ENCODE measurements around the gene KLHDC10. TPM values are rescaled to one million over a fixed set of nuclear protein-coding genes. Genes with fewer than 3 reads are reported as not detected.
"Not testable (repeated sequence)": the region's sequence is repeated elsewhere in the genome, so short reads cannot be mapped to it uniquely, and the experiment has no call there.

The KLHDC10 gene
- total and polyA plus RNA-seq, 2 of the 13 experiments (the other 11 are each of a cell fraction or from before 2014, with no cell fraction given), result 11.9 to 21.6 TPM

DNA sequence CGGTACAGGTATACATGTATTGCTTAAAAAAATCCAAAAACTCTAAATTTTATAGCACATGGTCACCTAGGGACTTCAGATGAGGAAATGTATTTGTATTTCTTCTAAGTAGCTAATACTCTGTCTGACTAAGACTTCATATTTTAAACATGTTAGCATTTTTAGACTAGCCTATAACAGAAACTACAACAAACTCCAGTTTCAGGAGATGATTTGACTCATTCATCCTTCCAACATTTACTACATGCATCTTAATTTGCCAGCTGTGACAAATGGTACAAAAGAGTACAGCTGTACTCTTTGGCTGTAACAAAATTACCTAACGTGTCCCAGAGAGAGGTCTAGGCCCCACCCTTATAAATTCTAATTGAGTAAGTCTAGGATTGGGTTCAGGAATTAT lies 112.7 kb downstream of the KLHDC10 start:
- Histone ChIP-seq H3K9ac (ENCODE audit: insufficient read depth, low read depth, low read length) (no peak overlapping the region), H2AFZ (ENCODE audit: low read length) (no peak overlapping the region), H3K27me3 (ENCODE audit: control insufficient read depth in 1 of 2, insufficient read depth in 2 of 2, low read length in 2 of 2) (no peaks in the 10 kb centered on the region), H3K4me1 (ENCODE audit: insufficient read depth, low read length) (no peaks in the 10 kb centered on the region), H3K27ac (ENCODE audit: extremely low read length, insufficient read depth, low read length) (no peak overlapping the region), H3K4me3 (replicated peaks in 1 of 3; ENCODE audit: insufficient read depth in 1 of 3, low read depth in 2 of 3, low read length in 3 of 3) (no peak overlapping the region), H3K4me2 (ENCODE audit: low read depth, low read length) (no peak overlapping the region), H3K36me3 (replicated peaks in 1 of 2; ENCODE audit: control insufficient read depth in 1 of 2, insufficient read depth in 2 of 2, low read length in 2 of 2) (peaks cover 1 to 57% of the 10 kb centered on the region in 2 experiments; a peak in 4 of 5 replicates), H4K20me1 (ENCODE audit: insufficient read depth, low read length) (no peaks in the 10 kb centered on the region), H3K79me2 (ENCODE audit: insufficient read depth, low read length) (no peaks in the 10 kb centered on the region), H3K9me3 (ENCODE audit: low read length) (no peaks in the 10 kb centered on the region)
- intact Hi-C loops (cut with micrococcal nuclease; ENCODE audit: unreplicated experiment), result no loop called here
- ChIA-PET POLR2A (no interaction called here), CTCF (ENCODE audit: low intra/inter-chr PET ratio, low total read pairs) (no interaction called here)
- BruUV-seq (replicated peaks), result no TSS peak
- 94% methylated on average over 2 of the region's 2 CpGs for WGBS (ENCODE audit: low lambda C conversion rate)
- TF ChIP-seq RORA (CRISPR knock-in tag; IDR thresholded peaks at IDR 0.05), result no peak
- TF ChIP-seq NAIF1 (CRISPR knock-in tag; IDR thresholded peaks at IDR 0.05; ENCODE audit: borderline replicate concordance), result no peak
- TF ChIP-seq SRF (IDR thresholded peaks at IDR 0.05; ENCODE audit: low read depth, low read length), result no peak
- no peak for TF ChIP-seq ZBTB38 (CRISPR knock-in tag; IDR thresholded peaks at IDR 0.05)
- TF ChIP-seq, protein P1, sequence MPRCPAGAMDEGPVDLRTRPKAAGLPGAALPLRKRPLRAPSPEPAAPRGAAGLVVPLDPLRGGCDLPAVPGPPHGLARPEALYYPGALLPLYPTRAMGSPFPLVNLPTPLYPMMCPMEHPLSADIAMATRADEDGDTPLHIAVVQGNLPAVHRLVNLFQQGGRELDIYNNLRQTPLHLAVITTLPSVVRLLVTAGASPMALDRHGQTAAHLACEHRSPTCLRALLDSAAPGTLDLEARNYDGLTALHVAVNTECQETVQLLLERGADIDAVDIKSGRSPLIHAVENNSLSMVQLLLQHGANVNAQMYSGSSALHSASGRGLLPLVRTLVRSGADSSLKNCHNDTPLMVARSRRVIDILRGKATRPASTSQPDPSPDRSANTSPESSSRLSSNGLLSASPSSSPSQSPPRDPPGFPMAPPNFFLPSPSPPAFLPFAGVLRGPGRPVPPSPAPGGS (CRISPR knock-in tag; IDR thresholded peaks at IDR 0.05), result no peak
- in situ Hi-C loops (cut with HindIII; ENCODE audit: extremely low pct_ligation_motif_present, low pct_unique_long_range_greater_than_20kb), result no loop called here
- ATAC-seq (no peak), FAIRE-seq (no peak), DNase-seq (ENCODE audit: low spot score) (no peak)

DNA sequence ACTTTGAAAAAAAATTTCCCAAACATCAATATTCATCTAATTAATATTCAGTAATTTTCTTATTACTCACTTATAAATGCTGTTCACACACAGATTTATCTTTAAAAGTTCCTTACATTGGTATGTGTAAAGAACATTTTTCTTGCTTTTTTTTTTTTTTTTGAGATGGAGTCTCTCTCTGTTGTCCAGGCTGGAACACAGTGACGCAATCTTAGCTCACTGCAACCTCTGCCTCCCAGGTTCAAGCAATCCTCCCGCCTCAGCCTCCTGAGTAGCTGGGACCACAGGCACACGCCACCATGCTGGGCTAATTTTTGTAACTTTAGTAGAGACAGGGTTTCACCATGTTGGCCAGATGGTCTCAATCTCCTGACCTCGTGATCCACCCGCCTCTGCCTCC lies 114.0 kb downstream of the KLHDC10 start:
- H4K20me1 ChIP-seq (ENCODE audit: insufficient read depth, low read length); FAIRE-seq; H2AFZ ChIP-seq (ENCODE audit: low read length); ATAC-seq; H3K4me1 ChIP-seq (ENCODE audit: insufficient read depth, low read length); intact Hi-C loops (cut with micrococcal nuclease; ENCODE audit: unreplicated experiment); H3K4me3 ChIP-seq (replicated peaks in 1 of 3; ENCODE audit: insufficient read depth in 1 of 3, low read depth in 2 of 3, low read length in 3 of 3); H3K9me3 ChIP-seq (ENCODE audit: low read length); H3K27me3 ChIP-seq (ENCODE audit: control insufficient read depth in 1 of 2, insufficient read depth in 2 of 2, low read length in 2 of 2); H3K9ac ChIP-seq (ENCODE audit: insufficient read depth, low read depth, low read length); H3K4me2 ChIP-seq (ENCODE audit: low read depth, low read length); BruUV-seq (replicated peaks); POLR2A ChIA-PET; H3K79me2 ChIP-seq (ENCODE audit: insufficient read depth, low read length); CTCF ChIA-PET (ENCODE audit: low intra/inter-chr PET ratio, low total read pairs); in situ Hi-C loops (cut with HindIII; ENCODE audit: extremely low pct_ligation_motif_present, low pct_unique_long_range_greater_than_20kb); DNase-seq (ENCODE audit: low spot score); H3K27ac ChIP-seq (ENCODE audit: extremely low read length, insufficient read depth, low read length): not testable (repeated sequence)
- TF ChIP-seq CEBPB (IDR thresholded peaks at IDR 0.05; ENCODE audit: borderline replicate concordance, low read depth, low read length) (0 out of 2 replicates have a peak, but pooled peaks have one; percentile 2), ZNF121 (CRISPR knock-in tag; IDR thresholded peaks at IDR 0.05) (peak; percentile 45; the same call in 1 of the 2 replicates)
- 97% methylated on average over 5 of the region's 5 CpGs for WGBS (ENCODE audit: low lambda C conversion rate)
- peaks cover 1 to 45% of the 10 kb centered on the region in 2 experiments; a peak in 4 of 5 replicates for H3K36me3 ChIP-seq (replicated peaks in 1 of 2; ENCODE audit: control insufficient read depth in 1 of 2, insufficient read depth in 2 of 2, low read length in 2 of 2)

Small RNA genes lying within 50 kb of the gene (small RNA-seq; reads per million reads assigned to genes)
- 0 reads per million in 3 experiments for gene RNA5SP245 (ENCODE audit: insufficient read depth in 2 of 3, insufficient read length in 3 of 3, low read depth in 2 of 3, low replicate concordance in 1 of 3)

Other genes with a start within 250 kb of the KLHDC10 start
- 15.5 and 18.7 TPM in 2 replicates for gene UBE2H, start 117.6 kb upstream of the KLHDC10 start, total RNA-seq (2016; rRNA removed; fragmentation: Illumina TruSeq; extraction: Trizol)
- 40.1 and 43.7 TPM in 2 replicates for gene UBE2H, start 117.6 kb upstream of the KLHDC10 start, polyA plus RNA-seq (2011; rRNA removed)
- 33.6 and 38.7 TPM in 2 replicates for gene ZC3HC1, start 19.2 kb upstream of the KLHDC10 start, total RNA-seq (2016; rRNA removed; fragmentation: Illumina TruSeq; extraction: Trizol)
- 25.9 and 28.5 TPM in 2 replicates for gene ZC3HC1, start 19.2 kb upstream of the KLHDC10 start, polyA plus RNA-seq (2011; rRNA removed)
- gene TMEM209, start 134.9 kb downstream of the KLHDC10 start, total RNA-seq (2016; rRNA removed; fragmentation: Illumina TruSeq; extraction: Trizol), result 8.8 and 14.5 TPM in 2 replicates
- gene TMEM209, start 134.9 kb downstream of the KLHDC10 start, polyA plus RNA-seq (2011; rRNA removed), result 13.4 and 15.6 TPM in 2 replicates
- gene SSMEM1, start 137.3 kb downstream of the KLHDC10 start, total RNA-seq (2016; rRNA removed; fragmentation: Illumina TruSeq; extraction: Trizol), result not detected in 2 replicates
- not detected in 2 replicates for gene SSMEM1, start 137.3 kb downstream of the KLHDC10 start, polyA plus RNA-seq (2011; rRNA removed)
- not detected in 2 replicates for gene CPA2, start 196.3 kb downstream of the KLHDC10 start, total RNA-seq (2016; rRNA removed; fragmentation: Illumina TruSeq; extraction: Trizol)
- 0.04 TPM in 1 of 2 replicates, not detected in the other for gene CPA2, start 196.3 kb downstream of the KLHDC10 start, polyA plus RNA-seq (2011; rRNA removed)
- gene CPA4, start 222.6 kb downstream of the KLHDC10 start, total RNA-seq (2016; rRNA removed; fragmentation: Illumina TruSeq; extraction: Trizol), result 0.17 and 0.22 TPM in 2 replicates
- gene CPA4, start 222.6 kb downstream of the KLHDC10 start, polyA plus RNA-seq (2011; rRNA removed), result 0.20 and 0.39 TPM in 2 replicates